CMK (cell line): Measurements from ENCODE around the gene RHOT1.
"Not testable (repeated sequence)": the region's sequence is repeated elsewhere in the genome, so short reads cannot be mapped to it uniquely, and the experiment has no call there.

Experiments
- DNase-seq: peaks from one replicate; pipeline ENCODE4 v3.0.0-alpha.2; 2010; ENCODE audit warnings: low read depth

RHOT1 gene

DNA sequence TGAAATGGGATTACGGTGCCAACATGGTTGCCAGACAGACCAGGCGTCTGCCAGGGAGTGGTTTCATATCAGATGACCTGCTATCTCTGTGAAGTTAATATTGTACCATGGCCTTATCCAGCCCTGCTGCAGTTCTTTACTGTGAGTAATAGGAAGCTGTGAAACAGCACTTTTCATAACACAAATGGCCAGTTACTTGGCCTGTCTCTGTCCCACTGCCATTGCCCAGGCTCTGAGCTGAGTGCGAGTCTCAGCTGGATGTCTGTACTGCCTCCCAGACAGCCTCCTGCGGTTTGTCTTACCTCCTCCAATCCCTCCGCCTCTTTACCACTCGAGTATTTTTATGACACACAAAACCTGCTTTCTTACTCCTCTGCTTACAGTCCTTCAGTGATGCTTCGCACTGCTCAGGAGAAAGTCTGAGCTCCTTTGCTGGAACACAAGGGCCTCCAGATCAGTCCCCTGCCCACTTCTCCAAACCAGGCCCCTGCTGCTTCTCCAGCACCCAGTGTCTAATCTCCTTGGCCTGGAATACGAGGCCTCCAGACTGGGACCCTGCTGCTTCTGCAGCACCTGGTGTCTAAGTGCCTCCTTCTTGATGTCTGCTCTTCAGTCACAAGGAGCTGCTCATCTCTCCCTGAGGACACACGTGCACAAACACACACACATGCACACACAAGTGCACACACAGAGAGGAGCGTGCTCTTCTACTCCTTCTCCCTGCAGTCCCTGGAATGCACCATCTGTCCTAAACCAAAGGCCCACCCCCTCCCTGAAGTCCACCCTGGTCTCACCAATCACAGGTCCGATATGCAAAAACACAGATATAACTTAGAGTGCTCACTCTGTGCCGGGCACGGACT is 17.1 kb upstream of the RHOT1 start:
- DNase-seq, result no peak

DNA sequence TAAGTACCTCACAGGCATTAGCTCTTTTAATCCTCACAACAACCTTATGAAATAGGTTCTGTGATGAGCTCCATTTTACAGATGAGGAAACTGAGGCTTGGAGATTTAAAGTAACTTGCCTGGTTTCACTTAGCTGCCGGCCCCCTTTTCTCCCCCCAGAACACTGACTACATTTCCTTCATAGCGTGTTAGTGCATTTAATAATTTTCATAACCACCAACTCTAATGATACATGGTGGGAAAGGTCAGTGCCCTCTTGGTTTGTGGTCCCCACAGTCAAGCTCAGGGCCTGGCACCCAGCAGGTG is 16.5 kb upstream of the RHOT1 start:
- no peak for DNase-seq

DNA sequence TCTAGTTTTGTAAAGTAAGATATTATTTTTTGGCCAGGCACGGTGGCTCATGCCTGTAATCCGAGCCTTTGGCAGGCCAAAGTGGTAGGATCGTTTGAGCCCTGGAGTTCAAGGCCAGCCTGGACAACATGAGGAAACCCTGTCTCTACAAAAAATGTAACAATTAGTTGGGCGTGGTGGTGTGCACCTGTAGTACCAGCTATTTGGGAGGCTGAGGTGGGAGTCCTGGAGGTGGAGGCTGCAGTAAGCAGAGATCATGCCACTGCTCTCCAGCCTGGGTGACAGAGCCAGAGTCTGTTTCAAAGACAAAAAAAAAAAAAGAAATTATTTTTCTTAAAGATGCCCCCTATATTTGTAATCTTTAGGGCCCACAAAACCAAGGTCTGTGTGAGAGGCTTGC is 16.0 kb upstream of the RHOT1 start:
- no peak for DNase-seq

DNA sequence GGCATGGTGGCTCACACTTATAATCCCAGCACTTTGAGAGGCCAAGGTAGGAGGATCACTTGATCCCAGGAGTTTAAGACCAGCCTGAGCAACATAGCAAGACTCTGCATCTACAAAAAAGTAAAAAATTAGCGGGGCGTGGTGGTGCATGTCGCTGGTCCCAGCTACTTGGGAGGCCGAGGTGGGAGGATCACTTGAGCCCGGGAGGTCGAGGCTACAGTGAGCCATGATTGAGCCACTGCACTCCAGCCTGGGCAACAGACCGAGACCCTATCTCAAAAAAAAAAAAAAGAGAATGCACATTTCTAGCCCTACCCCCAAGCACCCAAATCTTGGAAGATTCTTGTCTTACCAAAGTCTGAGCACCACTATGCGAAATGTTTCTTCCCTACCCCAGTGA is 15.6 kb upstream of the RHOT1 start:
- DNase-seq, result no peak

DNA sequence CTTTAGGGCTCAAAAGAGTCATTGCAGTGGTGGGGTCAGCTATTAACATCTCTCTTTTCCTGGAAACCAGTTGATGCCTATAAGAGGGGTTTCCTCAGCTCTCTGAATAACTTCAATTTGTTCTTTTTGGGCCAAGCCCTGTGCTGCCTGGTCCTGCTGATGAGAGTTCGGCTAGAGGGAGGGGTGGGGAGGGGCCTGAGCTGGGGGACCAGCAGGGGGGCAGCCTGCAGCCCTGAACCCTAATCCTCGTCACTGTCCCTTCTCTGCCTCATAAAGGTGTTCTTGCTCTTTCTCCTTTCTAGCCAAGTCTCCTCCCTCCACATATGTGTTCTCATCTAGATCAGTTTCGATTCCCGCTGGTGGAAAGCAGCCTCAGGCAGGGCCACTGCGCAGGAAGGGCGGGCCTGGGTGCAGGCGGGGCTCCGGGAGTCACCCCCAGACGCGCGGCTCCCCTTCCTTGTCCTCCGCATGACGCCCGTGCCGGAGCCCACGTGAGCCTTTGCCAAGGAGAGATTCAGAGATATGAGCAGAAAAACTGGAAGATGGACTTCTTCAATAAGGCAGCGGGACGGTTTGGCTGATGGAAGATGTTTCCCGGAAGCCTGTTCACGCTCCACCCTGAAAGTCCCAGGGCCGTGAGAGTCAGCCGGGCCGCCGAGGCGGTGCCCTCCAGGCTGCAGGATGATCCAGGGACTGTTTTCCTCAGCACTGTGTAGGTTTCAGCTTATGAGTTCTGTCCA is 15.0 kb upstream of the RHOT1 start:
- DNase-seq, result peak; percentile 80

DNA sequence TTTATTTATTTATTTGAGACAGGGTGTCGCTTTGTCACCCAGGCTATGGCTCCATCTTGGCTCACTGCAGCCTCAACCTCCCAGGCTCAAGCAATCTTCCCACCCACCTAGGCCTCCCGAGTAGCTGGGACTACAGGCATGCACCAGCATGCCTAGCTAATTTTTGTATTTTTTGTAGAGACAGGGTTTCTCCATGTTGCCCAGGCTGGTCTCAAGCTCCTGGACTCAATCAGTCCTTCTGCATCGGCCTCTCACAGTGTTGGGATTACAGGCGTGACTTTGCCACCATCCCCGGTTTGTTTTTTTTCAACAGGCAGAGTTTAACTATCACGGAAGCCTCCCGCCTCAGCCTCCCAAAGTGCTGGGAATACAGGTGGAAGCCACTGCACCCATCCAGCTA is 13.8 kb upstream of the RHOT1 start:
- DNase-seq, result not testable (repeated sequence)

DNA sequence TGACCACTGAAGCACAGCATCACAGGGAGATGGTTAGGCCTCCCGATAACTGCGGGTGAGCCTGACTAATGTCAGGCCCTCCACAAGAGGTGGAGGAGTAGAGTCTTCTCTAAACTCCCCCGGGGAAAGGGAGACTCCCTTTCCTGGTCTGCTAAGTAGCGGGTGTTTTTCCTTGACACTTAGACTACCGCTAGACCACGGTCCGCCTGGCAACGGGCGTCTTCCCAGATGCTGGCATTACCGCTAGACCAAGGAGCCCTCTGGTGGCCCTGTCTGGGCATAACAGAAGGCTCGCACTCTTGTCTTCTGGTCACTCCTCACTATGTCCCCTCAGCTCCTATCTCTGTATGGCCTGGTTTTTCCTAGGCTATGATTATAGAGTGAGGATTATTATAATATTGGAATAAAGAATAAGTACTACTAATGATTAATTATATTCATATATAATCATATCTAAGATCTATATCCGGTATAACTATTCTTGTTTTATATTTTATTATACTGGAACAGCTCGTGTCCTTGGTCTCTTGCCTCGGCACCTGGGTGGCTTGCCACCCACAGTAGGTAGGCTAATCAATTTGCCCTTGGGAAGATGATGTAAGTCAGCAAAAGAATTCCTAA is 6.7 kb upstream of the RHOT1 start:
- DNase-seq, result not testable (repeated sequence)

DNA sequence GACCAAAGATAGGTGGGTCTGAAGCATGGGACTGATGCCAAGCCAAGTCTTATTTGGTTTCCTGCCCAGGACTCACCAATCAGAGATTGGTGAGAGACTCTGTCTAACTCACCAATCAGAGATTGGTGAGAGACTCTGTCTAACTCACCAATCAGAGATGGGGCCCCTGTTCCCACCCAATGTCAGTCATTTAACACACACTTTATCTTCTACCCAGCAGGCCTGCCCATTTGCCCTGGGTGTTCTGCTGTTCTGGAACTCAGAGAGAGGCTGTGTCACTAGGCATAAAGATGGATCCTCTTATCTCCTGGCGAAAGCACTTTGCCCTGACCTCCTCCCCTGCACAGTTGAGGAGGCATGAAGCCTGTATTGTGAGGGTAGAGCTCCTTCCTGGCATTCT is 5.4 kb upstream of the RHOT1 start:
- DNase-seq, result no peak

DNA sequence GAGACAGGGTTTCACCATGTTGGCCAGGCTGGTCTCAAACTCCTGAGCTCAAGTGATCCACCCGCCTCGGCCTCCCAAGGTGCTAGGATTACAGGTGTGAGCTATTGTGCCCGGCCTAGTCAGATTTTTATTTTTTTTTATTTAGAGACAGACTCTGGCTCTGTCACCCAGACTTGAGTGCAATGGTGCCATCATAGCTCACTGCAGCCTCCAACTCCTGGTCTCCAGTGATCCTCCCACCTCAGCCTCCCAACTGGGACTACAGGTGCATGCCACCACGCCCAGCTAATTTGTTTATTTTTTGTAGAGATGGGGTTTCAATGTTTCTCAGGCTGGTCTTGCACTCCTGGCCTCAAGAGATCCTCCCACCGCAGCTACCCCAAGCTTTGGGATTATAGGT is 2.8 kb upstream of the RHOT1 start:
- not testable (repeated sequence) for DNase-seq

DNA sequence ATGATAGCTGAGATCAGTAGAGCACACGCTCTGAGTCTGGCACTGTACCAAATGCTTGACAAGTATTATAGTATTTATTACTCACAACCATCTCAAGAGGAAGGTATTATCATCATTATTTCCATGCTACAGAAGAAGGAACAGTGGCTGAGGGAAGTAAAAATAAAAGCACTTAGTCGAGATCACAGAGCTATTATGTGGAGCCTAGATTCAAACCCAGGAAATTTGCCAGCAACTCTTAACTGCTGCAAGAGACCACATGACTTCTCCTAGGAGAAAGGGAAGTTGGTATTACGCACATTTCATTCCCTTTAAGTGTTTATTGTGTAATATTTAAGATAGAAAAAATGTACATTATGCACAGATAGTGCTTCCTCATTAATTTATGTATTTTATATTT is 1.0 kb upstream of the RHOT1 start:
- DNase-seq, result peak; percentile 60

DNA sequence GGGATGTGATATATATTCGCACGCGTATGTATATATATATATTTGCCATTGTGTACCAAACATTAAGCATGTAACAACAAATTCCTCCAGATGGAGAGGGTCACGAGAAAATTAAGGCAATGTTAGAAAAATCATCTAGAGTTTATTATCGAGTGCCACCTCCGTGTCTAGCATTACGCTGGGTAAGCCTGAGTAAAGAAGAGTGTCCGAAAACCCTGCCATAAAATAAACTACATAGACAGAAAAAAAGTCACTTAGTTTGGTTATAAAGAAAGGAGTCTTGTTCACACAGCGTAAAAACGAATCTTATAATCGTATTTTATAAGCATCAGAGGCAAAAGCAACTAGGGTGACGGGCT is 644 bp upstream of the RHOT1 start:
- DNase-seq, result no peak

DNA sequence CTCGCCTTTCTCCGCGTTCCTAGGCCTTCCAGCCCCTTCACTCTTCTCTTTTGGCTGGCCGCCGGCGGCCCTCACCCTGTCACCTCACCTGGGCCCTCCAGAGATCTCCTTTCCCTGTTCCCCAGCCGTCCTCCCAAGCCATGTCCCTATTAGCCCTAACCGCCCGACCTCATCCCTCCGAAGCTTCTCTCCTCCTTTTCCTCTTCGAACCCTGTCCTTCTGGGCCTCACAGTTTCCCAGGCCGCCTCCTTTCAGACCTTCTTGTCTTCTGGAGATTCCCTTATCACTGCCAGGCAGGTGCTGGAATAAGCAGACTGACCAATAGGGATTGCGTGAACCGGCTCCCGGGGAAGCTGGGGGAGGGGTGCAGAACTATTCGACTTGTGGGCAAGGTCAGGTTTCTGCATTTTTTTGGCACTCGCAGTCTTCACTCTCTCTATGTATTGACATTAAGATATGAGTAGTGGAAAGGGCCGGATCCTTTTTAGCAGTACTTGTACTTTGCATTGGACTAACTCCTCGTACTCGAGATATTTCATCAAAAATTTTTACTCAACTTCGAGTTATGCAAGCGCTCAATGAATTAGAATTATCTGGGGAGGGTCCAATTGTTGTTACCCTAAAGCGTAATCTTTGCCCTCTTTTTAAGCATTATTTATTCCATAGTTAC is 690 bp downstream of the RHOT1 start:
- DNase-seq, result peak; percentile 82

DNA sequence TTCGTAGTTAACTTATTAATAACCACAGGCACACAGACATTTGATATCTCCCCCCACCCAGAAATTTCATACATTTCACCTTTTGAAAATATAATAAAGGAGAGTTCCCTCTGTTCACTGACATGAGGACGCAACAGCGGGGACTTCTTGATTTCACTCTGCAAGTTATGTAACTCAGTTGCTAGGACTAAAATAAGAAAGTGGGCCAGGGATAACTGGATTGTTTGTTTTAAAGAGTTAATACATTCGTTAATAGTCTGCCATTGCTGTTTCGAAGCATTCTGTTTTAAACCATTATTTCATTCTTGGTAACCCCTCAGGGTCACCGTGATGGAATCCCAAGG is 1.2 kb downstream of the RHOT1 start:
- no peak for DNase-seq

DNA sequence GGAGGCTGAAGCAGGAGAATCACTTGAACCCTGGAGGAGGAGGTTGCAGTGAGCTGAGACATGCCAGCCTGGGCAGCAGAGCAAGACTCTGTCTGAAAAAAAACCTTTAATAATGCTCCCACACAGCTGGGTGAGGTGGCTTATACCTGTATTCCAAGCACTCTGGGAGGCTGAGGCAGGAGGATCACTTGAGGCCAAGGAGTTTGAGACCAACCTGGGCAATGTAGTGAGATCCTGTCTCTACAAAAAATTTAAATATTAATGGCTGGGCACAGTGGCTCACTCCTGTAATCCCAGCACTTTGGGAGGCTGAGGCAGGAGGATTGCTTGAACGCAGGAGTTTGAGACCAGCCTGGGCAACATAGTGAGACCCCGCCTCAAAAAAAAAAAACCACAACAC is 2.1 kb downstream of the RHOT1 start:
- DNase-seq, result not testable (repeated sequence)

DNA sequence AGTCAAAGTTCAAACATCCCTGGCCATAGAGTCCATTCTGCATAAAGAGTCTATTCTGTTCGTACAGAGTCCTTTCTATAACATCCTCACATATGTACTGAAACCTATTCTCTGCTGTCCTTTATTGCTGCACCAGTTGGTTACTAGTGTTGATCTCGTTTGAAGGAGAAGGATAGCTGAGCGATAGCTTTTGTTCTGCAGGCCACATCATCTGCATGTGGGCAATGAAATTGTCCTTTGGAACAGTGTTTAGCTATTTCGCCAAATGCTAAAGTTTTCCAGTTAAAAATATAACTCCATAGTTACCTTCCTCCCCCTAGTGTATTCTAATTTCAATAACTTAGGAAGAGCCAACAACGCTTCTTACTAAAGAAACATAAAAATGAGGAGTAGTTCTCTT is 6.0 kb downstream of the RHOT1 start:
- no peak for DNase-seq

DNA sequence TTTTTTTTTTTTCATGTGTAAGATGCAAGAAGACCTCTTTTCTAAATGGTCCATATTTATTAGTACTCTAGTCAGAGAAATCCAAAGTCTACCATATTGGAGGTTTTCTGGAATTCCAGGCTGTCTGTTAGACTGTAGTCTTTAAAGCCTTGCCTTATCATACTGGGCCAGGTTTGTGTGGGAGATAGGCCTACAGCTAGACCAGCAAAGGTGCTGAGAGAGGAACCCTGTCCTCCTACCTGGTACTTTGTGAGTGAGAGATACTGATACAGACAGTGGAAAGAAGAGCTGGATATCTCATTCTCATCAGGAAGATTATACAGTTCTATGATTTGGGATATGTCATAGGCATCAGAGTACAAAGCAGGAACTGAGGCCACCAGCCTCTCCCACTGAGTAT is 8.1 kb downstream of the RHOT1 start:
- no peak for DNase-seq

DNA sequence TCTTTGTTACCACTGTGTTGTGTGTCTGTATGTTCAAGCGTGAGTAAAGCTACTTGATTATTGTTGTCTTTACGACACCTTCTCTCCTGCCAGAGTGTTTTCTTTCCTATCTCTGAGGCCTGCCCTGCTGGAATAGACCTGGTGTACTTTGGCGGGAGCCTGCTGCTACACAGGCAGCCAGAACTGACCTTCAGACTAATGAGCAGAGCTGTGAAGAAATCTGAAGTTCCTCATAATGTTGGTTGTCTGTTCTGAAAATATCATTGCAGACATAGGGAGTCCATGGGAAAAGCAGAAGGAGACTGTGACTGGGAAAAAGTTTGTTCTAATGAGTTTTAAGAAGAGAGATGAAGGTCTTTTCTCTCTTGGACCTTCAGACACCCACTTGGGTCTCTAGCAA is 9.8 kb downstream of the RHOT1 start:
- no peak for DNase-seq

DNA sequence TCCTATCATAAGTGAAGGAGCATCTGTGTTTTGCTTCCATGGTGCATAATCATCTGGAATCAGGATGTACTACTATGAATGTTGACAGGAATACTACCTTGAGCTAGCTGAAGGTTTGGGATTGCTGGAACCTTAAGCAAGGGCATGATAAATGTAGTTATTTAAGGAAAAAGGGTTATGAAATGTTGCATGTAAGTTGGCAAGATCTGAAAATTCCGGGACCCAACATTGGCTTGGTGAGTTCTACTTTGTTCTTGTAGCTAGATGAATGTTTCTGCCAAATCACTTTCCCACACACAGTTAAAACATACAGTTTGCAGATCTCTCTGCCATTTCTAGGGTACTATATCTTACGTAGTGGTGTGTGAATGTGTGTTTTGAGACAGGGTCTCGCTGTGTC is 13.6 kb downstream of the RHOT1 start:
- DNase-seq, result no peak

DNA sequence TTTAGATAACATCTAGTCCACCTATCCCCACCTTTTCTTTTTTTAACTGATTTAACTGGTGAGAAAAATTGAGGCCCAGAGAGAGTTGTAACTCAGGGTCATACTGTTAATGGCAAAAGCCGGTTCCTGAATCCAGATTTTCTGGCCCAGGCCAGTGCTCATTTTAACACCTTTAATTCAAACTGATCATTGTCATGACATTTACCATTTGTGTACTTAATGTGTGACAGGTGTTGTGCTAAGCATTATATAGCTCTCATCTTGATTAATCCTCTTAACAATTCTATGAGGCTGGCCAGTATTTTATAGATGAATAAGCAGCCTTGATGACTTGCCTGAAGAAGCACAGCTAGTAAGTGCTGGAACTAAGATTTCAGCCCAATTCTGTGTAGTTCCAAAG is 14.4 kb downstream of the RHOT1 start:
- no peak for DNase-seq

DNA sequence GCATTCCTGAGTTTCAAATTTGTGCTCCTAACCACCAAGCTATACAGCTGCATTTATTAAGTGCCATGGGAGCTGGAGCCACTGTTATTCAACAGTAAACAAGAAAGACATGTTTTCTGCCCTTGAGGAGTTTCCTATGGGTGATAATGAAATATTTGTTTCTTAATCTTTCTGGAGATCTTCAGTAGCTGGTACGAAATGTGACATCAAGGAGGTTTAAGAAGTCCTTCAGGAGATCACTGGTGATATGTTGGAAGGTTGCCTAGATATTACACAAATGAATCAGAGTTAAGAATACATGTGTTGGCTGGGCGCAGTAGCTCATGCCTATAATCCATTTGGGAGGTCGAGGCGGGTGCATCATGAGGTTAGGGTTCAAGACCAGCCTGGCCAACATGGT is 14.9 kb downstream of the RHOT1 start:
- no peak for DNase-seq

DNA sequence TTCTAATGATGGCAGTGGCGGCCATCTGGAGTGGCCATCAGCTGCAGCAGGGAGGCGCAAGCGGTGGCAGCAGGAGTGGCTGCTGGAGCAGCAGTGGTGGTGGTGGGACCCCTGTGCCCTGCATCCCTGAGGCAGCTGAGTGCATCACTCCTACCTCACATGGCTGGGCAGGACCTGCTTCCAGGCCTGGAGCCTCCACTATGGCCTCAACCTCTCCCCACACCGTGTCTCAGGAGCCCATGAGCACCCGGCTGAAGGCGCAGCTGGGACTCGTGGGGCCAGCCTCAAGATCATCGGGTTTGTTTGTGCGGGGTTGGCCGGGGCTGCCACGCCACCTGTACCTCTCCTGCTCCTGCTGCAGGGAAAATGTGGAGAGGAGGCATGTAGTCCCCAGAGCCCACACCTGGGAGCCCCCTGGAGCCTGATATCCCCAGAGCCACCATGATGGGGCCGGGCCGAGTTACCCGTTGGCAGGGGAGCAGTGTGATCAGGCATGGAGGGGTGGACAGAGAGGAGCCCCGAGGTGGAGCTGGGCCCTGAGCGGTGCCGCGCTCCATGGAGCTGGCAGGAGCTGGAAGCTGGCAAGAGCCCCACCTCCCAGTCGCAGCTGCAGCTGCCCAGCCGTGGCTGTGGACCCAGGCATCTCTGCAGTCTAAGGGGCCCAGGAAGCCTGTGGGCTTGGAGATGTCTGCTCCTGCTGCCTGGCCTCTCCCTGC is 16.7 kb downstream of the RHOT1 start:
- no peak for DNase-seq
